Measurements from ENCODE around the gene KRT38.

DNA sequence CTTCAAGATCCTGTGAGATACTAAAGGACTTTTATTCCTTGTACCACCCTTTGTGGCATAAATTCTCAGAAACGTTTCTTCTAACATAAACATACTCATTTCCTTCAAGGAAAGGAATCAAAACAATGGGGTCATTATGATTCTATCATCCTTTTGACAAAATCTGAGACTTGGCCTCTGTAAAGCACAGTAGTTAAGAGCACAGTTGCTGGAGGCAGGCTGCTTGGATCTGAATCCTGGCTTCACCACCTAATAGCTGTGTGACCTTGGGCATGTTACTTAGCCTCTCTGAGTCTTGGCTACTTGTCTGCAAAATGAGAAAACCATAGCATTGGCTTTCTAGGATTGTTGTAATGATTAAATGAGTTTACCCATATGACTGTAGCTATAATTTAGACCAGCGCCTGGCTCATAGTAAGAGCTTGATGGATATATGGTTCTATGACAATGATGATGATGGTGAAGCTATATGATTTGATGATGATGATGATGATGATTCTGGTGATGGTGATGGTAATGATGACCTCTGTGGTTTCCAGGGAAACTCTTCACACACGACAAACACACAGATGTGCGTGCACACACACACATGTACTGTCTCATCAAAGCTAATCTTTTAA lies 37.3 kb downstream of the KRT38 start:
- TF ChIP-seq, protein P1, sequence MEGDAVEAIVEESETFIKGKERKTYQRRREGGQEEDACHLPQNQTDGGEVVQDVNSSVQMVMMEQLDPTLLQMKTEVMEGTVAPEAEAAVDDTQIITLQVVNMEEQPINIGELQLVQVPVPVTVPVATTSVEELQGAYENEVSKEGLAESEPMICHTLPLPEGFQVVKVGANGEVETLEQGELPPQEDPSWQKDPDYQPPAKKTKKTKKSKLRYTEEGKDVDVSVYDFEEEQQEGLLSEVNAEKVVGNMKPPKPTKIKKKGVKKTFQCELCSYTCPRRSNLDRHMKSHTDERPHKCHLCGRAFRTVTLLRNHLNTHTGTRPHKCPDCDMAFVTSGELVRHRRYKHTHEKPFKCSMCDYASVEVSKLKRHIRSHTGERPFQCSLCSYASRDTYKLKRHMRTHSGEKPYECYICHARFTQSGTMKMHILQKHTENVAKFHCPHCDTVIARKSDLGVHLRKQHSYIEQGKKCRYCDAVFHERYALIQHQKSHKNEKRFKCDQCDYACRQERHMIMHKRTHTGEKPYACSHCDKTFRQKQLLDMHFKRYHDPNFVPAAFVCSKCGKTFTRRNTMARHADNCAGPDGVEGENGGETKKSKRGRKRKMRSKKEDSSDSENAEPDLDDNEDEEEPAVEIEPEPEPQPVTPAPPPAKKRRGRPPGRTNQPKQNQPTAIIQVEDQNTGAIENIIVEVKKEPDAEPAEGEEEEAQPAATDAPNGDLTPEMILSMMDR (IDR thresholded peaks at IDR 0.05): no peak
- TF ChIP-seq POLR2A (IDR thresholded peaks at IDR 0.05): no peak
- no peak for TF ChIP-seq POLR2AphosphoS5 (IDR thresholded peaks at IDR 0.05)
